LHCN-M2 (cell line): ENCODE data around the gene SERINC2. TPM values are rescaled to one million over a fixed set of nuclear protein-coding genes. Genes with fewer than 3 reads are reported as not detected.
"Not testable (repeated sequence)": the region's sequence is repeated elsewhere in the genome, so short reads cannot be mapped to it uniquely, and the experiment has no call there.

ENCODE experiments used
- DNase-seq: peaks from one replicate; pipeline ENCODE4 v3.0.0-alpha.2; 2012; ENCODE audit warnings: low read depth
- total RNA-seq: library from RNA; depleted of rRNA; stranded (reverse); fragments of >200 nt; gene quantifications from 2 replicates; pipeline ENCODE4 v1.2.3, GENCODE V29; 2014

Gene SERINC2
- total RNA-seq, 1 experiment from 2014 or later, result 23.9 TPM

DNA sequence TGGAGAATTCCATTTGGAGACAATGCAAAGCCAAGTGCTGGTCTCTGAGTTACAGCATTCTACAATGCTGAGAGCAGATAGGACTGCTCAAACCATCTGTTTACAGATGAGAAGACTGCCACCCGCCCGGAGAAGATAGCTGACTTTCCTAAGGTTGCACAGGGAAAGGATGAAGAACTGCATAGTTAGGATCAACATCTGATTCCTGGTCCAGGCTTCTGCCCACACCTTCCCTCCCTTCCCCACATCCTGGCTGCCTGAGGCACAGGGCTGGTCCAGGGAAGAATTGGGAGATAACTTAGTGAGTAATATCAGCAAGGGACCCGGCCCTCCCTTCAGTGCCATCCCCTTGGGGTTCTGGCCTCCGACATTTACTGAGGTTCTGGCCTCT lies 2.0 kb downstream of the SERINC2 start:
- no peak for DNase-seq

DNA sequence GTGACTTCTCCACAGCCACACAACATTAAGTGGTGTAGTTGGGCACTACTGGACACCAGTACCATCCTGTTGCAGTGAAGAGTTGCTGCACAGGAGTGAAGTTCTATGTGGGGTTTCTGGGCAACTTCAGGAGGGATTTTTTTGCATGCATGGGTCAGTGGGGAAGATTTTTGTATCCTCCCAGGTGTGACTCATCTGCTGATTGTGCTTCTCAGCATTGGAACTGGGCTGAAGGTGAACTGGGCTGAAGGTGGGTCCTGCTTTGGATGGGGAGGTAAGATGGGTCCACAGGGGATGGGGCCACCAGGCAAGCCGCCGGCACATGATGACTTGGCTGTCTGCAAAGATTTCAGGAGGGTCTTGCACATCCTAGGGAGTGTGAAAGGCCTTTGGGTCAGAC lies 2.6 kb downstream of the SERINC2 start:
- DNase-seq, result no peak

GRCh38 chr1:31416101-31416736 lies 3.2 kb downstream of the SERINC2 start:
- DNase-seq, result peak; percentile 20

- DNase-seq, result no peak
These were observed 4.1 kb downstream of the SERINC2 start for GRCh38 chr1:31417148-31417547.

- no peak for DNase-seq
These were observed 5.8 kb downstream of the SERINC2 start for GRCh38 chr1:31418626-31419323.

DNA sequence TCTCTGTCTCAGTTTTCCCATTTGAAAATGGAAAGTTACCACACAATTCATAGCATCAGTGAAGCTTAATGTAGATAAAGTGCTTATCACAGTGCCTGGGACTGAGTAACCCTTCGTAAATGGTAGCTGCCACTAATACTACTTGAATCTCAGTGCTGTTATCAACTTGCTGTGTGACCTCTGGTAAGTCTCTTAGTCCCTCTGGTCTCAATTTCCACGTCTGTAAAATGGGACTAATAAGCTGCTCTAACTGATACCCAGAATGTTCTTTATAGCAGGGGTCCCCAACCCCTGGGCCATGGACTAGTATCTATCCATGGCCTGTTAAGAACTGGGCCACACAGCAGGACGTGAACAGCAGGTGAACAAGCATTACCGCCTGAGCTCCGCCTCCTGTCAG lies 7.7 kb downstream of the SERINC2 start:
- DNase-seq, result no peak

GRCh38 chr1:31421371-31422040 lies 8.5 kb downstream of the SERINC2 start:
- DNase-seq, result peak; percentile 31

DNA sequence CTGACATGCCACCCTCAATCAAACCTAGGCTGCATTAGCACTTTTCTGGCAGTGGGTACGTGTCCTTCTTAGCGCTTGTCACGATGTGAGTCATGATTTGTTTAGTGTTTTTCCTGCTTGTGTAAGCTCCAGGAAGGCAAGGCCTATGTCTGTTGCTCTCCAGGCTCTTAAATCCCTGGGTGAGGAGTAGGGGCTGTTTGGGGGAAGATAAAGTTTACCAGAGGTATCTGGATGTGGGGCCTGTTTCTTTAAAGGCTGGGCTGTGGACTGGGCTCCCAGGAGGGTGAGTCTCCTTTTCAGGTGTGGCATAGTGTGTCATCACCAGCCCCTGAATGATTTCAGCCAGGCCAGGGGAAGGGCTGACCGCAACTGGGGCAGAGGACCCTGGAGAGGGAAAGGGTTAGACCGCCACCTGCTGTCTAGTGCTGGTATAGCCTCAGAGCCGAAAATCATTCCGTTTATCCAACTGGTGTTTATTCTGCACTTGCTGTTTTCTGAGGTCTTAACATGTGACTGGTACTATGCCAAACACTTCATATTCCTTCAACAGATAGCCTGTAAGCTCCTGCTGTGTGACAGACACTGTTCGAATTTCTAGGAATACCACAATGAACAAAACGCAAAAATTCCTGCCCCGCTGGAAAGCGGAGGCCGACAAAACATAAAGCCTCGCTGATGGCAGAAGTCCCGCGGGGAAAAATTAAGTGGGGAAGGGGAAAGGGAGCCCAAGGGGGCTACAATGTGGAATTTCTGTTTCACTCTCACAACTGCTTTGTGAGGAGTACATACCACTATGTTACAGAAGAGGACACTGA lies 9.7 kb downstream of the SERINC2 start:
- peak; percentile 83 for DNase-seq

DNA sequence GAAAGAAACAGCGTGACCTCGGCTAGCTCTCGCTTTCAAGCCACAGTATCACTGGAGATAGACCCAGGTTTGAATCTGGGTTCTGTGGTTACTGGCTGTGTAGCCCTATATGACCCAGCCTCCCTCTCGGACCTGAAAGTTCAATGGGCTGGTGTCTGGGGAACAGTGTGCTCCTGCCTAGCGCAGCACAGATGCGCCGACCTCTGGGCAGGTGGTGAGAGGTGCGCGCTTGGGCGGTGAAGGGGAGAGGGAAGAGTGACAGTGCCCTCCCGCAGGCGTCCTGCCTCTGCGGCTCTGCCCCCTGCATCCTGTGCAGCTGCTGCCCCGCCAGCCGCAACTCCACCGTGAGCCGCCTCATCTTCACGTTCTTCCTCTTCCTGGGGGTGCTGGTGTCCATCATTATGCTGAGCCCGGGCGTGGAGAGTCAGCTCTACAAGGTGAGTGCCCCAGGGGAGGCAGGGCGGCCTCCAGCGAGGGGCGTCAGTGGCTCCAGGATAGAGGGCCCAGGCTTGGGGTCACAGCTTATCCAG lies 10.5 kb downstream of the SERINC2 start:
- no peak for DNase-seq

DNA sequence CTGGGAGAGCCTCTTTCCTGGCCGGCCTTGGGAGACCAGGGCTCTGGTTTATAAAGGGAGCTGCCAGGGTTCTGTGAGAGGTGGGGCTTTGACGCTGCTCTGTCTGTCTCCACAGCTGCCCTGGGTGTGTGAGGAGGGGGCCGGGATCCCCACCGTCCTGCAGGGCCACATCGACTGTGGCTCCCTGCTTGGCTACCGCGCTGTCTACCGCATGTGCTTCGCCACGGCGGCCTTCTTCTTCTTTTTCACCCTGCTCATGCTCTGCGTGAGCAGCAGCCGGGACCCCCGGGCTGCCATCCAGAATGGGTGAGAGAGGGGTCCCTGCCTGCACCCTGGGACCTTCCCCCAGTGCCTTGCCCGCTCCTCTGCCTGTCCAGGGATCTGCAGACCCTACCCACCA lies 11.6 kb downstream of the SERINC2 start:
- no peak for DNase-seq

GRCh38 chr1:31425301-31426081 lies 12.5 kb downstream of the SERINC2 start:
- no peak for DNase-seq

DNA sequence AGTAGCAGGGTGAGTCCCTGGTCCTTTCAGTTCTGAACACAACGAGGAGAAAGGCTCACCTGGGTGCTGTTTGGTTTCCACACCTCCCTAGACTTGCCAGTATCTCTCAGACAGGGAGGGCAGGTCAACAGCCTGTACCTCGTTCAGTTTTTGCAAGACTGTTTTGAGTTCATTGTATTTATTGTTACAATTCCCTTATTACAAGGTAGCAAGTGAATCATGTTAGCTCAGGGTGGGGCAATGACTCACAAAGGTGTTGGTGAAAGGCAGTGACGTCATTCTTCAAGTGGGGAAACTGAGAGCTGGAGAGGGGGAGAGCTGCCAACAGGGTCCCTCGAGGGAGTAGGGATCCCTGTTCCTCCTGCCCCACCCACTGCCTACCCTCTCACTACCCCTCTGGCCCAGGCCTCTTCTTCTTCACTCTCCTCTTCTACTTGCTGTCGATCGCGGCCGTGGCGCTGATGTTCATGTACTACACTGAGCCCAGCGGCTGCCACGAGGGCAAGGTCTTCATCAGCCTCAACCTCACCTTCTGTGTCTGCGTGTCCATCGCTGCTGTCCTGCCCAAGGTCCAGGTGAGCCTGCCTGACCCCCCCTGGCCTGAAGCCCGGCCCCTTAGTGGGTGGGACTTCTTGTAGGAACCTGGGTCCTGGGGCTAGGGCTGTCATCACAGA lies 13.4 kb downstream of the SERINC2 start:
- no peak for DNase-seq

GRCh38 chr1:31427322-31427721 lies 14.3 kb downstream of the SERINC2 start:
- DNase-seq, result no peak

DNA sequence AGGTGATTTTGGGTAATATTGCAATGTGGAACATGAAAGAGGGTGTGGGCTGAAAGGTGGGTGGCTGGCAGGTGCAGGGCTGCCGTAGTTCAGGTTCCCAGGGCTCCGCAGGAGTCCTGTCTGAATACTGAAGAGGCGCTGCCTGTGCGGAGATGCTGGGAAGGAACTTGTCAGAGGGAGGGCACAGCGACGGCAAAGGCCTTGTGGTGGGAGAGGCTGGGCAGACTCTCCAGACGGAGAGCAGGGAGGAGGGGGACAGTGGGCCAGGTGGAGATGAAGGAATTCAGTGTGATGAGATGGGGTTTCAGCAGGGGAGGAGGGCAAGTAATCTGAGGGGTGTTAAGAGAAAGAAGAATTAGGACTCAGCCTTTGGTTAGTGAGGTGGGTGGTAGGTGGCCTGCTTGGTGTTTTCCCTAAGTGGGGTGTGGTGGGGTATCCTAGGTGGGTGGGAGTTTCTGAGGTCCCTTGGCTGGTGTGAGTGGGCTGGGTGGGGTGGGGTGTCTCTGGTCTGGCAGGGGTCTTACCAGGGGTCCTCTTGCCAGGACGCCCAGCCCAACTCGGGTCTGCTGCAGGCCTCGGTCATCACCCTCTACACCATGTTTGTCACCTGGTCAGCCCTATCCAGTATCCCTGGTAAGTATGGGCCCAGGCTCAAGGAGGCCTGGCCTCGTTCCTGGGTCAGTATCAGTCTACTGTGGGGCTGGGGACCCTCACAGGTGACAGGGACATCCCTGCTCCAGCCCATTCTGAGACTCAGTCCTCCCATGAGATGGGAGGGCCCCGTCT lies 15.6 kb downstream of the SERINC2 start:
- DNase-seq, result no peak

- DNase-seq, result no peak
These were observed 16.6 kb downstream of the SERINC2 start for GRCh38 chr1:31429583-31429982.

- DNase-seq, result not testable (repeated sequence)
These were observed 18.6 kb downstream of the SERINC2 start for GRCh38 chr1:31431351-31432257.

- DNase-seq, result no peak
These were observed 19.8 kb downstream of the SERINC2 start for GRCh38 chr1:31432592-31433395.
